T-helper 2 cell (primary cell): ENCODE results near the gene FAM53B.

Experiments
- DNase-seq, 5 experiments: peaks; one replicate each; pipeline versions ENCODE4 v3.0.0 to v3.0.0-alpha.2; 2012 to 2022

Gene FAM53B

GRCh38 chr10:124573726-124574455 is 170.3 kb downstream of the FAM53B start:
- DNase-seq, result no peak

DNA sequence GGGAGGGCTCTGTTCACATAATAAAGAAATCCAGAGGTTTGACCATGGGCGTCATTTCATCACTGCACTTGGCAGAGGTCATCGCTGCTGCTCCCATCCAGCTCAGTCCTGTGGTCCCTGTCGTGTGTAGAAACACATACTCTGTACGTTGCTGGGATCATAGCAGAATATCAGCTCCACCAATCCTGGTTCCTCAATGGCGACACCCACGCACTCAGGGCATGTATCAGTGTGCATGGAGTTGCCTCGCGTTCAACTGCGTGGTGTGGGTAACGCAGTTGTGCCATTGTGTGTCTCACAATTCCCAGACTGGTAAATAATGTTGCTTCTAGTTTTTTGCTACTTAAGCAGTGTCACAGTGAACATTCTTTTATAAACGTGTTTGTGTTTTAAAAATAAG is 171.4 kb downstream of the FAM53B start:
- no peak for DNase-seq

GRCh38 chr10:124570646-124571045 is 173.5 kb downstream of the FAM53B start:
- DNase-seq, result no peak

GRCh38 chr10:124569623-124570470 is 174.3 kb downstream of the FAM53B start:
- DNase-seq, result no peak
